HUES64 (cell line): ENCODE results near the gene DKK3. TPM values are rescaled to one million over a fixed set of nuclear protein-coding genes. Genes with fewer than 3 reads are reported as not detected.

ENCODE experiments used
- H3K27ac ChIP-seq: 2 replicates; pipeline ENCODE4 v1.7.0; 2013; ENCODE audit warnings: low read depth, low read length, inconsistent platforms
- H3K27me3 ChIP-seq: 2 replicates; pipeline ENCODE4 v1.6.1; 2013; ENCODE audit warnings: mild to moderate bottlenecking, low read length; ENCODE audit not compliant: insufficient read depth
- H3K36me3 ChIP-seq: 2 replicates; pipeline ENCODE4 v1.6.1; 2013; ENCODE audit warnings: mild to moderate bottlenecking, low read length; ENCODE audit not compliant: insufficient read depth
- H3K4me1 ChIP-seq: 2 replicates; pipeline ENCODE4 v1.6.1; 2013; ENCODE audit warnings: mild to moderate bottlenecking, low read length, moderate library complexity; ENCODE audit not compliant: insufficient read depth
- H3K4me3 ChIP-seq: 2 replicates; pipeline ENCODE4 v1.5.1; 2013; ENCODE audit warnings: mild to moderate bottlenecking, low read length, moderate library complexity
- H3K9ac ChIP-seq: 2 replicates; pipeline ENCODE4 v1.6.1; 2013; ENCODE audit warnings: mild to moderate bottlenecking, low read depth, low read length
- H3K9me3 ChIP-seq: 2 replicates; pipeline ENCODE4 v1.6.1; 2013; ENCODE audit warnings: low read depth, low read length; ENCODE audit not compliant: insufficient read depth
- WGBS: fragments of 150-250, 120-280 bp; methylation state at CpG from one replicate; pipeline ENCODE4 v1.1.7; 2013; ENCODE audit warnings: missing lambda C conversion rate; 5-methylcytosine and 5-hydroxymethylcytosine counted together
- polyA plus RNA-seq, 2 experiments: library from polyadenylated mRNA; stranded (reverse); fragments of 50-300 nt; gene quantifications; one replicate each; pipeline ENCODE4 v1.2.3, GENCODE V29; 2013

The DKK3 gene
- 15.9 TPM for polyA plus RNA-seq (2013, experiment 1 of 2)
- 26.0 TPM for polyA plus RNA-seq (2013, experiment 2 of 2)

DNA sequence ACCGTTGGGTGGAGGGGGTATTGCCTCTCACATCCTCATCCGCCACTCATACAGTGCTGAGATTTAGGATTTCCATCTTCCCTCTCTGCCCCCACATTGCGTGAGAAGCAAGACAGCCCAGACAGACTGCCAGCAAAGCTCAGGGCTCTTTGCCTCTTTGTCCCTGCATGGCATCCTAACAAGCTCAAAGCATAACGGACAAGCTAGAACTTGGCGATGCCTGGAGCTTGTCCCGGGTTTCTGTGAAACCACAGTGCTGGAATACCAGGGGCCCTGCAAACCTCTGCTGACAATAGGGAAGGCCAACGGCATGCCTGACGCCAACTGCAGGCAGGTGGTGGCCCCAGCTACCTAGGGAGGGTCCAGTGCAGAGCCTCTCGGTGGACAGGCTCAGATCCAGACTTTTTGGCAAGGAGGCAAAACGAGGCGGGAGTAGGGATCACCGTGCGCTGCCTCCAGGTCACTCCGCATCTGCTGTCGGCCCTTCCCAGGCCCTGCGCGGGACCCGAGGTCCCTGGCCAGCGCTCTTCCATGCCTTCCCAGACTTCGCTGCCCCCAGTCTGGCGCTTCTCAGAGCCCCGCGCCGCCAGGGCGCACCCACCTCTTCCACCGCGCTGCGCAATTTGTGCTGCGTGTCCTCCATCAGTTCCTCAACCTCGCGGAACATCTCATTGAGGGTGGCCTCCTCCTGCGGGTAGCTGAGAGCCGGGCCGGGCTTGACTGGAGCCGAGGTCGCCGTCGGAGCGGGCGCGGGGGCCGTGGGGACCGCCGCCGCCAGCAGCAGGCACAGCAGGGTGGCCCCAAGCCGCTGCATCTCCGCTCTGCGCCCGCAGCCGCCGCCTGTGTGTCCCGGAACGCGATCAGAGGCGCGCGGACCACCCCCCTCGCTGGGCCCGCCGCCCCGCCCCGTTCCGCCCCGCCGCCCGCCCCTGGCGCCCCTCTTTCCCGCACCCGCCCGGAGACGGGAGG lies at the start of gene DKK3:
TSS of gene DKK3 (minus strand) at position 858 of the 969 bp plus-strand sequence. CDS start at position 814, 44 bp downstream.
- Histone ChIP-seq H3K4me1 (peaks cover 14% of the 10 kb centered on the region), H3K27ac (no peak within 1 kb of the TSS), H3K9me3 (no peaks in the 10 kb centered on the region), H3K36me3 (no peaks in the 10 kb centered on the region), H3K27me3 (peaks cover 32% of the 10 kb centered on the region), H3K4me3 (peak within 1 kb of the TSS; percentile 73), H3K9ac (peak within 1 kb of the TSS; percentile 65)
- 7% methylated on average over 71 of the region's 71 CpGs for WGBS

DNA sequence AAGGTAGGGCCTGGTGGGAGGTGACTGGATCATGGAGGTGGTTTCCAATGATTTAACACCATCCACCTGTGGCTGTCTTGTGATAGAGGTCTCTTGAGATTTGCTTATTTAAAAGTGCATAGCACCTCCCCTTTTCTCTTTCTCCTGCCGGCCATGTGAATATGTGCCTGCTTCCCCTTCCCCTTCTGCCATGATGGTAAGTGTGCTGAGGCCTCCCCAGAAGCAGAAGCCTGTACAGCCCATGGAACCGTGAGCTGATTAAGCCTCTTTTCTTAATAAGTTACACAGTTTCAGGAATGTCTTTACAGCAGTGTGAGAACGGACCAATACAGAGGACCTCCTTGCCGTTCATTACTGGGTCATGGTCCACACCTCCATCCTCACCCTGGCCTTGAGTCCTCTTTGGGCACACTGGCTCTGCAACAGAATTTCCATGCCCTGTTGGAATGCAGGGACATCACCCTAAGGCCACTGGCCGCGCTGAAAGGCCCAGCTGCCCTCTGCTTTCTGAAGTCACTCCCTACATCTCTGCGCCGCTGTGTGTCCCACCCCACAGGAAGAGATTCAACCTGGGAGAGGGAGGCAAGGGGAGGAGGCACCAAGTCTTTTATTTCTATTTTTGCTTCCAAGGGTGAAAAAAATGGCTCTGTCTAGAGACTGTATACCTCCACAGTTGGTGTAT lies 49.0 kb upstream of the DKK3 start:
- Histone ChIP-seq H3K4me3 (no peak overlapping the region), H3K27me3 (no peaks in the 10 kb centered on the region), H3K4me1 (no peaks in the 10 kb centered on the region), H3K9me3 (no peaks in the 10 kb centered on the region), H3K36me3 (no peaks in the 10 kb centered on the region), H3K27ac (no peak overlapping the region), H3K9ac (no peak overlapping the region)
- 96% methylated on average over 8 of the region's 8 CpGs for WGBS

DNA sequence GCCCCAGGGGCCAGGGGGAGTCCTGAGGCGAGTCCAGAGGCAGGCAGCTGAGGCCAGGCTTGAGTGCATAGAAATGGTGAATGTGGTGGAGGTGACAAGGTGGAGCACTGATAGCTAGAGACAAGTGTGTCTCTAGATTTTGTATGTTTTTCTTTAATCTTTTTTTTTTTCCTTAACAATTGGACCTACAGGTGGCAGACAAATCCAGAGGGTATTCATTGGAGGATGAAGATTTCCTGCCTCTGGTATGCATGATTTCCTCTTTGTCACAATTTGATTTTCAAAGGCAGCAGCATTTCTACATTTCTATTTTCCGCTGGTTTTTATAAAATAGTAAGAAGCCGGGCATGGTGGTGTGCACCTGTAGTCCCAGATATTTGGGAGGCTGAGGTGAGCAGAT lies 47.7 kb upstream of the DKK3 start:
- WGBS, result 90% methylated on average over 3 of the region's 3 CpGs

DNA sequence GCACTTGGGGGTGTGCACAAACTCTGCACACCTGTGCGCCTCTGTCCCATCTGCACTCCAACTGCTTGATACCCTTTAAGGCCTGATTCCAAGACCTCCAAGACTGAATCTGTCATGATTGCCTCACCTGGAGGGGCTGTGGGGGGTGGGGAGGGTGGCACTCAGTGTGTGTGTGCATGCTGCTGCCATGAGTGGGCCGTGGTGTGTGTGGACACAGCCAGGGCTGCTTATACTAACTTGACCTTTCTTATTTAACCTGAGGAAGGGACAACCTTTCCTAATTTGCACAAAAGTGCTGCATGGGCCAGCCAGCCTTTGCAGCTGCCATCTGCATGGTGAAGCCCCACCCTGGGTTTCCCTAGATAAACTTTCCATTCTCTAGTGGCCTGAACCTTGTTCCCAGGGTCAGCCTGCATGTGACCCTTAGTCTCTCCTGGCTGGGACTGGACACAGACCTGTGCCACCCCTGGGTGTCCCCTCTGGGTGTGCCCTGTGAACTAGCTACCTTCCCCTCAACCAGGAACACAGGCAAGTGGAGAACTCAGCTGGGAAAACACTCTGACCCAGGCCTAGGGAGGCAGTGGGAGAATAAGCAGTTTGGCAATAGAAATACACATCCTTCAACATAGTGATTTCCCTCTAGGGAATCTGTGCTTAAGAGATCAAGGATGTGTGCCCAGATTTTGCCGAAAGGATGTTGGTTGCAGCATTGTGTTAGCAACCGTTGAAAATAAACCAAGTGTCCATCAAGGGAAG lies 45.4 kb upstream of the DKK3 start:
- H3K4me1 ChIP-seq, result 0 out of 2 replicates have a peak, but pooled peaks cover 3% of the 10 kb centered on the region
- H3K27ac ChIP-seq, result no peak overlapping the region
- no peaks in the 10 kb centered on the region for H3K27me3 ChIP-seq
- no peak overlapping the region for H3K4me3 ChIP-seq
- 81% methylated on average over 4 of the region's 4 CpGs for WGBS
- no peak overlapping the region for H3K9ac ChIP-seq
- no peaks in the 10 kb centered on the region for H3K36me3 ChIP-seq
- no peaks in the 10 kb centered on the region for H3K9me3 ChIP-seq

More for the DNA sequence above, 47.7 kb upstream of the DKK3 start:
- Histone ChIP-seq H3K27me3 (no peaks in the 10 kb centered on the region), H3K4me1 (no peaks in the 10 kb centered on the region), H3K9me3 (no peaks in the 10 kb centered on the region), H3K9ac (no peak overlapping the region), H3K27ac (no peak overlapping the region), H3K4me3 (no peak overlapping the region), H3K36me3 (no peaks in the 10 kb centered on the region)

DNA sequence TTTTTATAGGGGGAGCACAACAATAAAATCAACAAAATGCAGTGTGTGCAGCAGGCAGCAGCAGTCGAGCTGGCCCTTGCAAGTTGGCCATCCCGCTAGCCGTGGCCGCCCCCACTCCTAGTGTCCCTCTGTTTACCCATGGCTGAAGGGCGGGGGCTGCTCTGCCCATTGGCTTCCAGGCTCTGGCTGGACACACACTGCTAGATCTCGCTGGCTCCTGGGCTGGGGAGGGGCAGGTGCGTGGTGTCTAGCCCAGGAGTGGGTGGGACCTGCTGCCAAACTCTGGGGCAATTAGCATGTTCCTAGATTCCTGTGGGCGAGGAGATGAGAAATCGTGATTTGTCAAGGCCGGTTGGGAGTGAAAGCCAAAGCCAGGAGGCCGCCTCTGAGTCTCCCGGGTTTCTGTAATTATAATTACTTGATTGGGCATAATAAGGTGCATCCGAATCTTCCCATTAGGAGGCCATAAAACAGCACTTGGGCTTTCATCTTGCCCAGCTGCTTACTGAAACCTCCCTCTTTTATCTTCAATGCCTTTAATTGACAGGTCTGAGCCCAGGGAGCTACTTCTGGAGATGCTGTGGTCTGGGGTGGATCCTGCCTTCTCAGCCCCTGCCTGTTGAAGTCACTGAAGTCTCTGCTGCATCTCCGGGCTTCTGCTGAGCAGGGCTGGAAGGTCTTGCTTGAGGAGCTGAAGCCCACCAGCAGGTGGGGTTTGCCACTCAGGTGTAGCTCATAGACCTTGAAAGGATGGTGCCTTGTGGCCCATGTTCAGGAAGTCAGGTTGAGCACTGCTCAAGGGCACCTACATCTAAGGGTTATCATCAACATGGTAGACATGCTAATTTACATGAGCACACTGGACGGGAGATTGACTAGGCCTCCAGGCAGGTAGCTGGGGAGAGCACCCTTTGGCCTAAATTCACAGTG lies 44.5 kb upstream of the DKK3 start:
- Histone ChIP-seq H3K9me3 (no peaks in the 10 kb centered on the region), H3K9ac (no peak overlapping the region), H3K27me3 (no peaks in the 10 kb centered on the region), H3K27ac (no peak overlapping the region), H3K4me3 (no peak overlapping the region), H3K36me3 (no peaks in the 10 kb centered on the region), H3K4me1 (0 out of 2 replicates have a peak, but pooled peaks cover 3% of the 10 kb centered on the region)
- WGBS, result 93% methylated on average over 15 of the region's 15 CpGs

DNA sequence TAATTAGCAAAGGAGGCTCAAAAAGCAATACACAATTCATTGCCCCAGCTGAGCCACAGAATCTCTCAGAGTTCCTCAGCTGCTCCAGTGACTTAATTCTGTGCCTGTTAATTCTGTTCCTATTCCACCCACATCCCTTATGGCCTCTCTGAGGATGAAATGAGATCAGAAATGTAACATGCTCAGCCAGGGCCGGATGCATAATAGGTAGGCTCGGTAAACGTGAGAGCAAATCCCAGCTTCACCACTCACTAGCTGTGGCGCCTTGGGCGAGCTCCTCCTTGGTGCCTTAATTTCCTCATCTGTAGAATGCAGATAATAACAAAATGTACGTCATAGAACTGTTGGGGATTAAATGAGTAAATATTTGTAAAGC lies 42.8 kb upstream of the DKK3 start:
- no peak overlapping the region for H3K4me3 ChIP-seq
- no peak overlapping the region for H3K9ac ChIP-seq
- H3K27ac ChIP-seq, result no peak overlapping the region
- 0 out of 2 replicates have a peak, but pooled peaks cover 3% of the 10 kb centered on the region for H3K4me1 ChIP-seq
- H3K27me3 ChIP-seq, result no peaks in the 10 kb centered on the region
- 95% methylated on average over 6 of the region's 6 CpGs for WGBS
- no peaks in the 10 kb centered on the region for H3K9me3 ChIP-seq
- H3K36me3 ChIP-seq, result no peaks in the 10 kb centered on the region

DNA sequence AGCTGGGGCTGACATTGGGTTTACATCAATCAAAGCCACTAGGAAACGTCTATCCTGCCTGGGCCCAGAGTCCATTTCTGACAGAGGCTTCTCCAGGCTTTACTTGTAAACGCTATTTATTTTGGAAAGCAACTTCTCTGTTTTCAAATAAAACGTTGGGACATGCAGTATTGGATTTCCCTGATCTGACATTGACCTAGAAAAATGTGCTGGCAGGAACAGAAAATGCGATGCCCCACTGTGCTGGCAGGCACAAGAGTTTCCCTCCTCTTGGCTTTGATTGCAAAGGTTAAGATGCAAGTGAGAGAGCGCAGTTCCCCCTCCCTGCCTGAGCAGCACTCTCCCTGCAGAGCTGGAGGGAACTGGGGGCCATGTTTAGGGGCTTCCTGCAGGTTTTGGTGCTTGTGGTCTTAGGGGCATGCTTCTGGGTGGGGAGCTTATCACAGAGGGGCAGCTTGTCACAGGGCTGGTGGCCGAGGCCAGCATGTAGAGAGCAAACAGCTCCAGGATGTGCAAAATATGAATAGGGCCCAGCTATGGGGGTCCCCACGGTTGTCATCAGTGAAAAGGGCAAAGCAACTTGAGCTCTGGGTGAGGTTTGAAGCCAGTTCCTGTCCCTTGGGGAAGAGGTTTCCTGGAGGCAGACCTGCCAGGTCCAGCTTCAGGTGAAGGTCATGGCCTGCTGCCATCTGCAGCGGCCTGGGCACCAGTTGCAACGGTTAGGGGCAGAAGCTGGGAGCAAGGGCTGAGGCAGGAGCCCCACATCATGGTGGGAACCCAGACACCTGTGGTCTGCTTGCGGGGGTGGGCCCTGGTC lies 42.3 kb upstream of the DKK3 start:
- 71% methylated on average over 10 of the region's 10 CpGs for WGBS
- Histone ChIP-seq H3K36me3 (no peaks in the 10 kb centered on the region), H3K27ac (no peak overlapping the region)

DNA sequence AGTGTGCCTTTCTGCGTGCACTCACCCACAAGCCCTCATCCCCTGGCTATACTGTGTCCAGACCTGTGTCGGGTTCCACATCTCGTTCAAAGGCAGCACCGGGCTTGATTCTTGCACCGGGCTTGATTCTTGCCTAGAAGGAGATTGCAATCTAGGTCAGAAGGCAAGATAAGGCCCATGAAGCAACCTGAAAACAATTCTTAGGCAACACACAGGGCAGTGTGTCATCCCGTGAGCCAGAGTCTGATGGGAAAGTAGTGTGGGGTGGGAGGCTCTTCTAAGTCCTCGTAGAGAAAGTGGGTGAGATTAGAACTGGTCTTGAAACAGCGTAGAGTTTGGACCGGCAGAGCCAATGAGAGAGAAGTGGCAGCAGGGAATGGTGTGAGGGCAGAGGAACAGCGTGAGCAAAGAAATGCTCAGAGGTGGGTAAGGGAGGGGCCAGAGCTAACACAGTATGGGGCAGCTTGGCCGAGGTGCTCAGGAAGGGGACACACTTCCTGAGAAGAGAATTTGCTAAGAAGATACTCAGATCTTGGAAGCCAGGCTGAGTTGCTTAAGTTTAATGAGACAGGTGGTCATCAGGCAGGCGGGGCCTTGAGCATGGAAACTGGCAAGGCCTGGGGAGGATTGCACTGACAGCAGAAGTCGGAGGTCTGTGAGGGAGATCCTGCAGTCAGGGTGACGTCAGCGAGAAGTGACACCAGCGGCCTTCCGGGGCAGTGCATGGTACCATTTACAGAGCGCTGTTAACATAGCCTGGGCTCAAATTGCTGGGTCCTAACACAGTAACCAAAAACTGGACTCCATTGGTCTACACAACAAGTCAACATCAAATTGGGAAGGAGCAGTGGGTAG lies 40.7 kb upstream of the DKK3 start:
- Histone ChIP-seq H3K9ac (no peak overlapping the region), H3K4me1 (peaks cover 3% of the 10 kb centered on the region; the same call in 1 of the 2 replicates), H3K9me3 (no peaks in the 10 kb centered on the region), H3K27me3 (no peaks in the 10 kb centered on the region), H3K36me3 (no peaks in the 10 kb centered on the region), H3K27ac (no peak overlapping the region), H3K4me3 (no peak overlapping the region)
- WGBS, result 93% methylated on average over 18 of the region's 18 CpGs

More for the DNA sequence above, 42.3 kb upstream of the DKK3 start:
- Histone ChIP-seq H3K9me3 (no peaks in the 10 kb centered on the region), H3K27me3 (no peaks in the 10 kb centered on the region), H3K4me3 (no peak overlapping the region), H3K9ac (no peak overlapping the region), H3K4me1 (0 out of 2 replicates have a peak, but pooled peaks cover 3% of the 10 kb centered on the region)

DNA sequence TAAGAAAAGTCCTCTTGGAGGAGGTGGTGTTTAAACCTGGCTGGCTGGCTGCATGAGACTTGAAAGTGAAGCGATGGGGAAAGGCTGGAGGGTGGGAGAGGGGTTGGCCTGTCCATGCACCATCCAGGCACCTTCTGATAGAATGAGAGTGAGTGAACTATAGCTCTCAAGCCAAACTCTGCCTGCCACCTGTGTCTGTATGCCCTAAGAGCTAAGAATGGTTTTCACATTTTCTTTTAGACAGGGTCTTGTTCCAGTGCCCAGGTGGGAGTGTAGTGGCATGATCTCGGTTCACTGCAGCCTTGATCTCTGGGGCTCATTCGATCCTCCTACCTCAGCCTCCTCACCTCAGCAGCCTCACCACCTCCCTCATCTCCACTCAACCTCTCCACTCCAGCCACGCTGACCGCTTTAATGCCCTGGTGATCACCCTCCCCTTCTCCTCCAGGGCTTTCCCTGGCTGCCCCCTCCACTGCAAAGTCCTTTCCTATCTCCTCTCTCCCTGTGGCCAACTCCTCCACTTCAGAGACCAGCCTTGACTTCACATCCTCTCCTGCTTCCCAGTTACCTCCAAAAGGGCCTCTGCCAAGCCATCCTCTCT lies 38.3 kb upstream of the DKK3 start:
- 93% methylated on average over 5 of the region's 5 CpGs for WGBS
- Histone ChIP-seq H3K9me3 (no peaks in the 10 kb centered on the region), H3K27me3 (no peaks in the 10 kb centered on the region), H3K27ac (no peak overlapping the region), H3K4me1 (peaks cover 6% of the 10 kb centered on the region; the same call in 1 of the 2 replicates), H3K4me3 (no peak overlapping the region), H3K9ac (no peak overlapping the region), H3K36me3 (no peaks in the 10 kb centered on the region)
